ENCODE results near the gene CCDC158. TPM values are rescaled to one million over a fixed set of nuclear protein-coding genes. Genes with fewer than 3 reads are reported as not detected.

The CCDC158 gene
- total and polyA plus RNA-seq, 2 of the 8 experiments (the other 6 are each of a cell fraction or from before 2014, with no cell fraction given): not detected

- H3K9me3 ChIP-seq (ENCODE audit: insufficient read depth in 2 of 2, low read depth in 1 of 2, low read length in 1 of 2): peaks cover 20 to 24% of the 10 kb centered on the region in 2 experiments
- no peak overlapping the region for H3K56ac ChIP-seq (replicated peaks; ENCODE audit: insufficient read length, low read depth, low read length)
- H3K14ac ChIP-seq (ENCODE audit: insufficient read length): no peak overlapping the region
- DNase-seq (ENCODE audit: low read depth in 1 of 2, low spot score in 2 of 2) (no peak), FAIRE-seq (no peak)
- peaks cover 3 to 10% (median 7%) of the 10 kb centered on the region in 4 experiments; a peak in 5 of 7 replicates for H3K4me1 ChIP-seq (replicated peaks in 1 of 4; ENCODE audit: control insufficient read depth in 3 of 4, insufficient read depth in 4 of 4, low read length in 3 of 4)
- H3K27ac ChIP-seq (ENCODE audit: low read depth, low read length): no peak overlapping the region
- WGBS, 2 experiments (ENCODE audit: extremely low coverage in 1 of 2, insufficient coverage in 1 of 2, insufficient read length in 1 of 2, insufficient replicate concordance in 2 of 2, low coverage in 1 of 2, low lambda C conversion rate in 2 of 2, missing lambda C conversion rate in 1 of 2): 90% methylated on average over 2 of the region's 2 CpGs; no CpG with 5 or more reads in 1 of the 2 experiments
- H2AK5ac ChIP-seq (ENCODE audit: low read depth, low read length): no peak overlapping the region; the same call in 1 of the 2 replicates
- no peak overlapping the region for H4K91ac ChIP-seq (replicated peaks; ENCODE audit: insufficient read length, low read length)
- H3K27me3 ChIP-seq (replicated peaks in 1 of 4; ENCODE audit: control insufficient read depth in 3 of 4, extremely low read depth in 1 of 4, insufficient read depth in 3 of 4, low read length in 3 of 4): no peaks in the 10 kb centered on the region
- no peak overlapping the region for H2BK5ac ChIP-seq (ENCODE audit: low read depth, low read length)
- no peak overlapping the region for H2BK15ac ChIP-seq (ENCODE audit: low read length)
- H3K23me2 ChIP-seq (ENCODE audit: low read depth, low read length): no peaks in the 10 kb centered on the region
- H4K20me1 ChIP-seq (replicated peaks in 1 of 2; ENCODE audit: control insufficient read depth in 1 of 2, insufficient read depth in 2 of 2, low read length in 2 of 2): no peaks in the 10 kb centered on the region
- no peak overlapping the region for H4K5ac ChIP-seq (ENCODE audit: insufficient read length, low read depth, low read length)
- H2BK12ac ChIP-seq (ENCODE audit: low read depth, low read length): no peak overlapping the region
- peaks cover 0 to 12% (median 1%) of the 10 kb centered on the region in 4 experiments; a peak in 1 of 8 replicates for H3K36me3 ChIP-seq (ENCODE audit: control insufficient read depth in 2 of 4, insufficient read depth in 4 of 4, low read length in 3 of 4)
- no peak overlapping the region for H2BK120ac ChIP-seq (replicated peaks; ENCODE audit: low read depth, low read length)
- H2BK20ac ChIP-seq (ENCODE audit: low read length): no peak overlapping the region
- no peak overlapping the region for H3K23ac ChIP-seq (ENCODE audit: insufficient read length)
- H2AFZ ChIP-seq (ENCODE audit: low read length): no peak overlapping the region
- H3K79me1 ChIP-seq (ENCODE audit: low read depth, low read length): no peaks in the 10 kb centered on the region
- H3K4me3 ChIP-seq (ENCODE audit: extremely low read depth in 1 of 4, insufficient read depth in 2 of 4, low read depth in 3 of 4, low read length in 4 of 4): no peak overlapping the region
- H4K8ac ChIP-seq (ENCODE audit: extremely low read depth, insufficient read depth, low read length): no peak overlapping the region
- H3K4ac ChIP-seq (replicated peaks; ENCODE audit: insufficient read length, low read depth, low read length): no peak overlapping the region
- H3K18ac ChIP-seq (ENCODE audit: extremely low read depth, low read length): no peak overlapping the region
- TF ChIP-seq, protein P1, sequence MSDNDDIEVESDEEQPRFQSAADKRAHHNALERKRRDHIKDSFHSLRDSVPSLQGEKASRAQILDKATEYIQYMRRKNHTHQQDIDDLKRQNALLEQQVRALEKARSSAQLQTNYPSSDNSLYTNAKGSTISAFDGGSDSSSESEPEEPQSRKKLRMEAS (IDR thresholded peaks at IDR 0.05): no peak
- H3K4me2 ChIP-seq (ENCODE audit: insufficient read depth in 1 of 2, low read depth in 2 of 2, low read length in 2 of 2): no peak overlapping the region
- no peaks in the 10 kb centered on the region for H3K79me2 ChIP-seq (ENCODE audit: control insufficient read depth in 1 of 2, insufficient read depth in 2 of 2, low read length in 2 of 2)
- ChIA-PET POLR2A (ENCODE audit: partially characterized antibody) (no interaction called here), CTCF (ENCODE audit: partially characterized antibody) (interaction anchor here (0.8 to 1.3 kb wide), 3 partner anchors 14 to 391 kb away, joined by 3 to 6 read pairs (median 4); no protein-coding TSS in a partner anchor)
- H3K9ac ChIP-seq (replicated peaks in 1 of 4; ENCODE audit: extremely low read depth in 1 of 4, low read depth in 3 of 4, low read length in 3 of 4): no peak overlapping the region
These were observed 42.6 kb upstream of the CCDC158 start for GRCh38 chr4:76463568-76463967.

All from H1 (cell line).